Tibial nerve (tissue), 4 donors: ENCODE results near the gene APOH. TPM values are rescaled to one million over a fixed set of nuclear protein-coding genes. Genes with fewer than 3 reads are reported as not detected.

Experiments
- DNase-seq, 2 donors: peaks; one replicate each; pipeline ENCODE4 v3.0.0-alpha.2; 2019; ENCODE audit warnings: low spot score in 2 of 2
- H3K27ac ChIP-seq, 4 donors: fragments of 200-600 bp; sonication (generic) in 3 of 4; one replicate each; pipeline ENCODE4 v1.5.1; 2017 to 2019; ENCODE audit warnings: mild to moderate bottlenecking in 1 of 4
- H3K27me3 ChIP-seq, 2 donors: fragments of 200-600 bp; sonication (generic) in 1 of 2; one replicate each; pipeline versions ENCODE4 v1.5.1 to v1.6.0; 2017 to 2019
- H3K36me3 ChIP-seq, 3 donors: fragments of 200-600 bp; sonication (generic); one replicate each; pipeline ENCODE4 v1.5.1; 2018 to 2019
- H3K4me1 ChIP-seq, 4 donors: fragments of 200-600 bp; sonication (generic) in 3 of 4; one replicate each; pipeline ENCODE4 v1.5.1; 2017 to 2019
- H3K4me3 ChIP-seq, 4 donors: fragments of 200-600 bp; sonication (generic) in 3 of 4; one replicate each; pipeline ENCODE4 v1.5.1; 2017 to 2019; ENCODE audit warnings: mild to moderate bottlenecking in 1 of 4, moderate library complexity in 1 of 4
- H3K9me3 ChIP-seq, 4 donors: fragments of 200-600 bp; sonication (generic) in 3 of 4; one replicate each; pipeline ENCODE4 v1.5.1; 2017 to 2019
- CTCF ChIP-seq, 5 experiments: fragments of 200-600 bp in 3 of 5; fragments of 450-650 bp in 2 of 5; sonication (generic) in 3 of 5; IDR thresholded peaks; one replicate each; pipeline ENCODE4 v1.5.1; 2016 to 2019; ENCODE audit warnings: antibody characterized with exemption in 5 of 5, mild to moderate bottlenecking in 3 of 5, moderate library complexity in 2 of 5
- EP300 ChIP-seq, 2 donors: sonication (generic); formaldehyde crosslinking; IDR thresholded peaks; one replicate each; pipeline ENCODE4 v1.6.1; 2017; ENCODE audit warnings: antibody characterized with exemption in 2 of 2, mild to moderate bottlenecking in 1 of 2
- POLR2A ChIP-seq, 2 donors: fragments of 450-650 bp; IDR thresholded peaks; one replicate each; pipeline ENCODE4 v1.6.1; 2017; ENCODE audit warnings: antibody characterized with exemption in 2 of 2, mild to moderate bottlenecking in 2 of 2, moderate library complexity in 2 of 2
- WGBS, 2 donors: methylation state at CpG; one replicate each; pipeline ENCODE4 v1.1.5; 2018; 5-methylcytosine and 5-hydroxymethylcytosine counted together
- total RNA-seq, 4 donors: library from RNA; depleted of rRNA; stranded (reverse); fragments of >200 nt; gene quantifications; one replicate each; pipeline ENCODE4 v1.1.0, GENCODE V29; 2016

The APOH gene
- total RNA-seq, 4 donors from 2014 or later = not detected

DNA sequence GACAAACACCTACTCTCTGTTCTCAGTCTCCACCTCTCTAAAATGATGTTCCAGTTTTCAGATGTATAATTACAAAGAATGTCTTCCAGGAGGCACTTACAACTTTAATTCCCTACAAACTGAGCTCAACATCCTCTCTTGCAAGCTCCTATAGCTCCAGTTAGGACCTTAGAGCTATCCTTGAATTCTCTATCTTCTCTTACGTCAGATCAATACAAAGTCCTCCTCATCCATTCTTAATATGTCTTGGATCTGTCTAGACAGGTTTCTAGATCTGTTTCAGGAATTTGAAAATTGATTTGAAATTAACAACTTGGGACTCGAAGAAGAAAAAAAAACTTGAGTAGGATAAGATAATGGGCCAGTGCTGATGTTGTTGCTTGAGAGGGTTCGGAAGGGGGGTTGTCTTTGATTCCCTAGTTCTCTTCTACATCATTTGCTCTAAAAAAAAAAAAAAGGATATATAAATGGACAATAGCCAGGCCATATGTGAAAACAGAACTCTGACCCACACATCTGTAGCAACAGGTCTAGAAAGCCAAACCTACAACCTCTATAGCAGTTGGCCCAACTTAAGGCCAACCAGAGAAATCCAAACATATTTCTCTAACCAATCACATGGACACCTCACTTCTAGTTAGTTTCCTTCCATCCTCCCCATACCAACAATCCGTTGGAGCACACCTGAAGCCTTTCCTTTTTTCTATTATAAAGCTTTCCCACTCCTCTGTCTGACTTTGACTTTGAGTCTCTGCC lies 746 bp upstream of the APOH start:
- 69 to 77% methylated on average over 4 of the region's 4 CpGs for WGBS, 2 donors
- DNase-seq = no peak
- H3K9me3 ChIP-seq = no peaks in the 10 kb centered on the region
- no peaks in the 10 kb centered on the region for H3K36me3 ChIP-seq
- no peaks in the 10 kb centered on the region for H3K27me3 ChIP-seq
- no peak overlapping the region for H3K4me3 ChIP-seq
- TF ChIP-seq POLR2A (IDR thresholded peaks at IDR 0.05) = no peak
- no peak overlapping the region for H3K27ac ChIP-seq
- H3K4me1 ChIP-seq = no peaks in the 10 kb centered on the region

GRCh38 chr17:66227212-66228045 lies 1.8 kb downstream of the APOH start:
- Histone ChIP-seq H3K27ac (no peak overlapping the region), H3K27me3 (no peaks in the 10 kb centered on the region), H3K4me3 (no peak overlapping the region), H3K9me3 (no peaks in the 10 kb centered on the region), H3K4me1 (no peaks in the 10 kb centered on the region), H3K36me3 (no peaks in the 10 kb centered on the region)
- TF ChIP-seq CTCF (IDR thresholded peaks at IDR 0.05) (no peak), EP300 (IDR thresholded peaks at IDR 0.05) (no peak), POLR2A (IDR thresholded peaks at IDR 0.05) (no peak)
- 88 to 93% methylated on average over 4 of the region's 4 CpGs for WGBS, 2 donors
- DNase-seq = no peak

DNA sequence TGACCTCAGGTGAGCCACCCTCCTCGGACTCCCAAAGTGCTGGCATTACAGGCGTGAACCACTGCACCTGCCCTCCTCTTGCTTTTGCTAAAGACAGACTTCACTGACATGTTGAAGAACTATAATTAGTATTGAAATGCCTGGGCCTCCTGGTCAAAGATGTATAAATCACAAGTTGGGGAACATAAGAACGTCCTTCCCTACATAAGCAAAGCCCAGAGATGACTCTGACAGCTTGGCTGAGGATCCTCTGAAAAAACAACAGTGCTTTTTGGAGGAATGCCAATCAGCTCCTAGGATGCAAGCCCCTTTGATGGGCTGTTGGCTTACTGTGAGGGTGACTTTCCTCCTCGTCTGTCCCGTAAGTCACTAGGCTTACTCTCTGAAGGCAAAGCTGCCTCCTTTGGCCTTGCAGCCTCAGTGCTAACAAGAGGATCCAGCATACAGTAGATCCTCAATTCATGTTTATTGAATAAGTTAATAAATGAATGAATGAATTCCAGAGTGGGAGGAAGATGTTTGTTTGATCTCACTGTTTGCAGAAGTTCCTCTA lies 6.3 kb downstream of the APOH start:
- no peaks in the 10 kb centered on the region for H3K9me3 ChIP-seq
- no peaks in the 10 kb centered on the region for H3K27me3 ChIP-seq
- H3K27ac ChIP-seq = no peak overlapping the region
- H3K4me3 ChIP-seq = no peak overlapping the region
- no peak for DNase-seq
- H3K36me3 ChIP-seq = no peaks in the 10 kb centered on the region
- 78 to 79% methylated on average over 5 of the region's 5 CpGs for WGBS, 2 donors
- TF ChIP-seq CTCF (IDR thresholded peaks at IDR 0.05) (no peak), EP300 (IDR thresholded peaks at IDR 0.05) (no peak), POLR2A (IDR thresholded peaks at IDR 0.05) (no peak)
- H3K4me1 ChIP-seq = no peaks in the 10 kb centered on the region

DNA sequence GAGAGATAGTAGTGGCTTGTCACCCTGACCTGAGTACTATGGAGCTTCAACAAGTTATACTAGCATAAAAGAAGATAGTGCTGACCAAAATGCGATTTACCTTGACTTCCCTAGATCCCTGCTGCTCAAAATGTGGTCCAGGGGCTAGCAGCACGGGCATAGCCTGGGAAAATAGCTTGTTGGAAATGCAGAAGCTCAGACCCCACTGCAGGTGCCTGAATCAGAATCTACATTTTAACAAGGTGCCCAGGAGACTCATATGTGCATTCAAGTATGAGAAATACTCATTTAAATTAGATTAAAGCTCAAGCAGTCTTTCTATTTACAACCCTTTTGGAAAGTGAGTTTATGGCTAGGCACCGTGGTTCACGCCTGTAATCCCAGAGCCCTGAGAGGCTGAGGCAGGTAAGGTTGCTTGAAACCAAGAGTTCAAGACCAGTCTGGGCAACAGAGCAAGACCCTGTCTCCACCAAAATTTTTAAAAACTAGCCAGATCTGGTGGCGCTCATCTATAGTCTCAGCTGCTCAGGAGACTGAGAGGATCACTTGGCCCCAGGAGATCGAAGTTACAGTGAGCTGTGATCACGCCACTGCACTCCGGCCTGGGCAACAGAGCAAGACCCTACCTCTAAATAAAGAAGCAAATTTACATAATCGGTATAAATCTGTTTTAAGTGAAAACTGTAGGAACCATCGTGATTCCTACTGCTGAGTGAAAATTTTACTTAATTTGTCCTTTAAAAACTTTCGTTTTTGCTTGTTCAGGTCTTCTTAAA lies 7.3 kb downstream of the APOH start:
- H3K4me1 ChIP-seq = no peaks in the 10 kb centered on the region
- 84 to 88% methylated on average over 11 of the region's 11 CpGs for WGBS, 2 donors

More for the DNA sequence above, 7.3 kb downstream of the APOH start:
- Histone ChIP-seq H3K4me3 (no peak overlapping the region), H3K36me3 (no peaks in the 10 kb centered on the region), H3K27ac (no peak overlapping the region), H3K27me3 (no peaks in the 10 kb centered on the region), H3K9me3 (no peaks in the 10 kb centered on the region)
- no peak for DNase-seq
- TF ChIP-seq POLR2A (IDR thresholded peaks at IDR 0.05) (no peak), EP300 (IDR thresholded peaks at IDR 0.05) (no peak), CTCF (IDR thresholded peaks at IDR 0.05) (no peak)
